ENCODE measurements around the gene IP6K3.

IP6K3 gene

DNA sequence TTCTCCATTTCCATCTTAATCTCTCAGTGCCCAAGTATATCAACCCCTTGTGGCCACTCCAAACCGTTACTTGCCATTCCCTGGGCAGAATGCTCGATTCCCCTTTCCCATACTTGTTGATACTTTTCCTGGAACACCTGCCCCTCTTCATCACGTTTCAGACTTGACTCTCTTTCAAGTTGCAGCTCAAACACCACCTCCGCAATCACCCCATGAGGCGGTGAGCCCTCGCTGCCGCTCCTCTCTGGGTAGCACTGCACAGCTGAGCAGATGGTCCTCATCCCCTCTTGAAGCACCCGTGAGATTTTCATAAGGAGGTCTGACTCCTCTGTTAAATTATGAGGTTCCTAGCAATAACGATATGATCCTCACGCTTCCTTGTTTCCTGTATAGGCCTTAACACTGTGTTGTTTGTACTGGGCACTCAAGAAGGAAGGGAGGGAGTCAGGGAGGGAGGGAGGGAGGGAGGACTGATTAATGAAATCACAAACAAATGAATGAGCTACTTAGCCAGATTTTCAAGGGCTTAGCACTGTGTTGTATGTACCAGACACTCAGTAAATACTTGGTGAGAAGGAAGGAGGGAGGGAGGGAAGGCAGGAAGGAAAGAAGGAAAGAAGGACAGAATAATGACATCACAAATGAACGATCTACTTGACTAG, 27.2 kb downstream of the IP6K3 start:
- DNase-seq = no peak

DNA sequence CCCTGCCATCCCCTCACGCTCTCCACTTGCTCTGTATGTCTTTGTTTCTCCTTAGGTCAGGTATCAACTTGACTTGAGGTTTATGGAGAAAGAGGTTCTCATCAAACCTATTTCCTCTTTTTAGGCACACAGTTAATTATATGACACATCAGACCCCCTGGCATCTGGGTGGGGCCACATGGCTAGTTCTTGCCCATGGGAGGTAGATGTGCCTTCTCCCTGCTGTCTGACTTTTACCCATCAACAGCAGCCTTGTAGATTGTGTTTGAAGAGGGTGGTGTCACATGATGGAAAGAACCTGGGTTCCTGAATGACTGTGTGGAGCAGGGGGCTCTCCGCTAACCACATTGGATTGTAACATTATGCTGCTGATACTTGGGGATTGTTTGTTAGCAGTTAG, 28.0 kb downstream of the IP6K3 start:
- DNase-seq = no peak

DNA sequence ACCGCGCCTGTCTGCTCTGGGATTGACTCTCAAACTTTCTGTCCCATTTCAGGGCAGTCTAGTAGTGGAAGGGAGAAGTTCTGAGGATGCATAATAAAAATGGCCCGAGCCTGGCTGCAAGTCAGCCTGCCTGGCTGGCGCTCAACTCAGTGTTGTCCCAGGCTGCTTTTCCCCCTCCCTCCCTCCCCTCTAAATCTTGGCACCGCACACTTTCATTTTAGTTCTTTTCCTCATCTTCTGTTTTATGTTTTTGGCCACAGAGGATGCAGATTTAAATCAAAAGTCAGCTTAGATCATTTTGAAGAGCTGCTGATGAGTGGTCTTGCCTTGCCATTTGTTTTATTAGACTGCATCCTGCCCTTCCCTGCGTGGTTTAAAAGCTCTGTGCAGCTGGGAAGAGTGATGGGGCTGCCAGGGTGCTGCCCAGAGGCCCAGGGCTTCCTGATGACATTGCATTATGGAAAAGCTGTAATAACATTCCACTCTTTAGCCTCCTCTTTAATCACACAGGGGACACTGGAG, 28.7 kb downstream of the IP6K3 start:
- DNase-seq = no peak

DNA sequence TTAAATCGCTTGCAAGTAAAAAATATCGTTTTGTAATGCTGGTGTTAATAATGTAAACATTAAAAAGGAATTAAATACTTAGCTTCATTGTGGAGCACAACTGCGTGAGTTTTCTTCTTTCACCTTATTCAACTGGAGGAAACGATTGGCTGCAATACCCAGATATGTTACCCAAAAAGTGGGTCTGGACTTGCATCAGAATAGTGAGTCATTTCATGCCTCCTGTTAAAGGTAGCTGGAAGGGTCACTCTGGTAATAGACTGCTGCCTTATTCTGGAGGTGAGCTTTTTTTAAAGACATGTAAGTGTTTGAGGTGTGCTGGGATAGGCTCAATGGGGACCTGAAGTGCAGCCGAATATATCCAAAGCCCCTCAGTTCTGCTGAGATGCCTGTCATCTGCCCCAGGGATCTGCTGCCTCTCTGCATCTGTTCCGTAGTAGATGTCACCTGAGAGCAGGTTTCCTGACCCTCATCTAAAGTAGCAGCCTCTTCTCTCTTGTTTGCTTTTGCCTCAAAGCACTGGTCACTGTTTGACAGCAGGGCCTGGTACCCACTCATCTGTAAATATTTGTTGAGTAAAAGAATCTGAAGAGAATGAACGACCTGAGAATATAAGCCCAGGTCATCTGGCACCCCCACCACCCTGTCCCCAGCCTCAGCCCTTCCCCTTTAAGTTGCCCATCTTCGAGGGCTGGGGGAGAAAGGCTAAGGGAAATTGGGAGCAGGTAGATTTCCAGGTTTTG, 29.6 kb downstream of the IP6K3 start:
- no peak for DNase-seq

GRCh38 chr6:33716379-33716778, 30.3 kb downstream of the IP6K3 start:
- DNase-seq = no peak

DNA sequence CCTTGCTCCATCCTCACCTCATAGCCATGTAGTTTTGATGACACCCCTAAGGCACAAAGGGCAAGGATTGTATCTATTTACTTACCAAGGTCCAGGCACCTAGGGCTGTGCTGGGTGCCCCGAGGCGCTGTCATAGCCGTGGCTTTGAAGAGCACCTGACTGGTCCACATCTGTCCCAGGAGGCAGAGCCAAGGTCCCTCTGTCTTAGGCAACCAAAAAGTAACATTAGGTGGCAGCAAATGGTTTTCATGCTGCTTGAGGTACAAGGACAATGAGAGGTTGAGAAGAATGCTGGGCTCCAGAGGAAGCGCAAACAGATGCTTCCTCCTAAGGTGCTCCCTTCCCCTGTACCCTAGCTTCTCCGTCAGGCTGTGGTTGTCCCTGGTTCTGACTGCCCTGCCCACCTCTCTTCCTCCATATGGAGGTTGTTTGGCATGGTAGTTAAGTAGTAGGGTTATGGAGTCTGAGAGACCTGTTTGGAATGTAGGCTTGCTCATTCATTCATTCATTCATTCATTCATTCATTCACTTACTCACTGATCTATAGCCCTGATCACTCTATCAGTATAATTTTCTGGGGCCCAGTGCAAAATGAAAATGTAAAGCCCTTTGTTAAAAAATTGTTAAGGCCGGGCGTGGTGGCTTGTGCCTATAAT, 32.2 kb downstream of the IP6K3 start:
- DNase-seq = no peak

DNA sequence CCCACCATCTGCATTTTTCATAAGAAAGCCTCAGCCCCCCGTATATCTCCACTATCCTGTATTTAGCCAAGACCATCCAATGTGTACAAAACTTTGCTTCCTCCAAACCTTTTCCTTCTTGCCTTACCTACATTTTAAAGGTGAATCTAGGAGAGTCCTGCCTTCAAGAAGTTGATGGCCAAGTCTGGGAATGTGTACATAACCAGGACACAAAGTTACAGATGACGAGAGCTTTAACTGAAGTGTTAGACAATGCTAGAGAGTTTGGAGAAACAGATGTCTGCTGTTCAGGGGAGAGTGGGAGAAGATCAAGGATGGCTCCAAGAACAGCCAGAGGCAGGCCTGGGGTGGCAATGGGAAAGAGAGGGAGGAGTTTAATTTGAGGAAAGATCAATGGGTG, 32.9 kb downstream of the IP6K3 start:
- no peak for DNase-seq

- DNase-seq = no peak
Measured at GRCh38 chr6:33712914-33713313, 33.8 kb downstream of the IP6K3 start.

GRCh38 chr6:33711140-33712129, 35.3 kb downstream of the IP6K3 start, which contains the start of gene UQCC2:
TSS of gene UQCC2 (minus strand) at chr6:33711700. CDS start at chr6:33711686, 14 bp downstream.
- DNase-seq = peak; percentile 92

DNA sequence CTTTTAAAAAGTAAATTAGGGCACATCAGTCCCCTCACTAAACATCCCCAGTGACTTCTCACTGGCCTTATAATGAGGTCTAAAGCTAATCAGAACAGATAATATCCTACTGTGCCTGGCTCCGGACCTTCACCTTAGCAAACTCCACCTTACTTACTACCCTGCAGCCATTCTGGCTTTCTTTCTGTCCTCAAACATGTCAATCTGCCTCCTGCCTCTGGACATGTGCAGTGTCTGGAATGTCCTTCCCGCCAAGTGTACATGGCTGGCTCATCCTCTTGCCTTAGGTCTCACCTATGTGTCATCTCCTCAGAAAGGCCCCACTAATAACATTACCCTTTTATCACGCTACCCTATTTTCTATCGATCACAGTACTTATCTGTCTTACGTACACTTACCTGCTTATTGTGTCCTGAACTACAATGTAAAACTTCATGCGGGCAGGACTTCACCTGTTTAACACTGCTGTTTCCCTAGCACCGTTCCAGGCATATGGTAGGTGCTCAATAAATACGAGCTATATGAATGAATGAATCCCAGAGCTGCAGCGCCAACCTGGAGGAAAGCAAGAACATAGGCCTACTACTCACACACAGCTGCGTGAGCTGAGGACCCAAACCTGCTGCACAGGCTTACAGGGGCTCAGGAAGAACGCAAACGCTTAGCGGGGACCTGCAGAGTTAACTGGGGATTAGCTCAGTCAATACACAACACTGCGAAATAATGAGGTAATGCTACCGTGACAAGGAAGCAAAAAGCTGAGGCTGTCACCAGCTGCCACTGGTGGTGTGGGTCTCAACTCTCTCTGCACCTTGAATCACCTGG, 36.2 kb downstream of the IP6K3 start:
- no peak for DNase-seq

DNA sequence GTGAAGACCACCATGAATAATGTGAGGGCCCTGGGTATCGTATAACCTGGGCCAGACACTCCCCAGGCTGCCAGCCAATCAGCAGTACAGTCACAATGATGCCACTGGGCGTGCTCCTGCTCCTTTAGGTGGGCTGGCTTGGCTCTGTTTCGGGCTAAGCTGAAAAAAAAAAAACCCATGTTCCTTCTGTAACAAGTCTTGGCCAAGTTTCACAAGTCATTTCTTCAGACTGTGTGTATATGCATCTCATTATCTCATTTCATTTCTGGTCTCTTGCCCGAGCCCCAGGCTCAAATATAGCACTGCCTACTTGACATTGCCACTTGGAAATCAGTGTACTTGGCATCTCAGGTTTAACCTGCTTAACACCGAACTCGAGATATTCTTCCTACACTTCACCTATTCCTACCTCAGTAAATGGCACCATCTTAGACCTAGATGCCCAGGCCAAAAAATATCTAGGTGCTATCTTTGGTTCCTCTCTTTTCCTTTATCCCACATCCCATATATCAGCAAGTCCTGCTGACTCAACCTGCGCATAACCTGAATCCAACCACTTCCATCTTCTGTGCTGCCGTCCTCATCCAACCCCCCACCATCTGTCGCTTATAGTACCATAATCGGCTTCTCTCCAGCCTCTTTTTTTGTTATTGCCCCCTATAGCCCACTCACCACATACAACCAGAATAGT, 37.0 kb downstream of the IP6K3 start:
- DNase-seq = no peak

- no peak for DNase-seq
Measured at GRCh38 chr6:33708516-33709204, 38.0 kb downstream of the IP6K3 start.

GRCh38 chr6:33707771-33708170, 38.9 kb downstream of the IP6K3 start:
- no peak for DNase-seq

DNA sequence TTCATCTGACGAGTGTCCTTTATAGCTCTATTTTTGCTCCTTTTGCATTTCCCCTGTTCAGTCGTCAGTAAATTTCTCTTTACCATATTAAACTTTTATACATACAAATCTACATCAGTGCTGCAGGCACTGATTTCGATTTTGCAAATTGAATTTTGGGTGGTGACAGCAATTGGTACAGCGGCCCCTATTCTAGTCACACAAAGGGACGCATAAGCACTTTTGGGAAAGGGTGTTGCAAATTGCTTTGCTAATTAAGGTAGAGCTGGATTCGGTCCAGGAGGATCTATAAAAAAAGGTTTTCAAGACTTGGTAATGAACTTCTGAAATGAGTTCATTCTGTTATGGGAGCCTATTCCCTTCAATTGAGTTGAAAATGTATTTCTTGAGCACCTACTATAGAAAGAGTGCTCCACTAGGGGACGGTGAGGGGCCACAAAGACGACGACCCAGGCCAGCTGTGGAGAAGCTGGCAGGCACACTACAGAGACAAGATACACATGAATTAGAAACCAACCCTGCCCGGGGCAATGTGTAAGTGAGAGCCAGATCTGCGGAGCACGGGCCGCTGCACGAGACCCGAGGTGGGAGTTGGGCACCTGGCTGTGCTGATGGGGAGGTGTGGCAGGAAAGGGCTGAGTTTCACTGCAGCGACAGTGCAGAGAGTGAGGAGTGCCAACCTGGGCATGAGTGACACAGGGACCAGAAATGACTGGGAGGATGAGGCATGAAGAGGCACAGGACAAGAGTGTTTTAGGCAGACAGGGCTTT, 40.6 kb downstream of the IP6K3 start:
- no peak for DNase-seq

GRCh38 chr6:33705268-33705885, 41.3 kb downstream of the IP6K3 start:
- DNase-seq = no peak

DNA sequence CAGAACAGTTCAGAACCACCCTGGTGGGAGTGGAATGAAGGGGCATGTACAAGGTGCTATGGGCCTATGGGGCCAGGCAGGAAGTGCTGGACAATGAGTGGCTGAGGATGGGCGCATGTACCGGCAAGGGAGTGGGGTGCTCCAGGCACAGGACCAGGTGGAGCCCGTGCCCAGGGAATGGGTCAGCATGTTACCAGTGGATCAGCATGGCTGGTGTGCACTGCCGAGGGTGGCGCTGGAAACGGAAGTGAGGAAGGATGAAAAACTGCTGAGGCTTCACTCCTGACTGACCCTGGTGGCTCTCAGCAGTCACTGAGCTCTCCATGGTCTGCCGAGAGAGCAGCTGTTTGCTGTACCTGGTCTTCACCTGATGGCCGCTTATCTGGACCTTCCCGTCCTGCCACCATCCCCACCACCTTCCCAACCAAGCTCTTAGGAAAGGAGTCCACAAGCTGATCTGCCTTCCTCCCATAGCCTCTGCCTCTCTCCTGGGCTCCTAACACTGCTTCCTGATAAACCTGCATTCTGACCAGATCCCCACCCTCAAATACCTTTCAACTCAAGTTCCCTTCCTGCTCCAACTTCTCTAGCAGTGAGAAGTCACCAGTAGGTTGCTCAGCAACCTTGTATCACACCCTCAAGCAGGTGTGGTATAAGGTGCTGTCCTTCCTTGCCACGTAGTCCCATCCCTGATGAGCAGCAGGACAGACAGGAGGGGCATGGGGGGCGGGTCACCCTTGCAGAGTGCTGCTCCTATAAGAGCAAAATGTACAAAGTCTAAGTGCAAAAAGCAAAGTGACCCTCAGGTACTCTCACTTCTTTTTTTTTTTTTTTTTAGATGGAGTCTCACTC, 42.3 kb downstream of the IP6K3 start:
- no peak for DNase-seq

DNA sequence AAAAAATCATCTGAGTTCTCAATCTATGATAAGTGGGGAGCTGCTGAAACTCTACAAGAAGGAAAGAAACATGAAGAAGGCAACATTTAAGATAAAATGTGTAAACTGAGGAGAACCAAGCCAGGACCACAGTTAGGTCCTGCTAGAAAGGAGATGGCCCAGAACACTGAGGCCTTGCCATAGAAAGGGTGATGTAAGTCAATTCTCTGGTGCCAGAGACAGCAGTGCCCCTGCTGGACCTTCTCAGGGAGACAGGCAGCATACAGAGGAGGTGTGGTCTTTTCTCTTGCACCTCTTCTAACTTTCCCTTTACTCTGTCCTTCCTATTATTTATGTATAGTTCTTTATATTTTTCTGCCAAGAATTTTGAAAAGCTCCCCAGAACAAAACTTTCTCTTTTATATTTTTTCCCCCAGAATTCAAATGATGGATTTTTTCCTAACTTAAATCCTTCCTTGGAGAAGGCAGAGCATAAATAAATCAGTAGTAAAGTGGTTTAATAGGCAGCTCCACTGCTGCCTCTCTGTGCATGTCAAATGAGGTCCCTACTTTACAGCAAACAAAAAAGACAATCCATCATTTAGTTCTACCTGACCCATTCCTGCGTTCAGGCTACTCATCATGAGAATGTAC, 44.2 kb downstream of the IP6K3 start:
- DNase-seq = no peak
